Ascending aorta (tissue), 2 donors: ENCODE data around the gene IMMP2L. TPM values are rescaled to one million over a fixed set of nuclear protein-coding genes. Genes with fewer than 3 reads are reported as not detected.

Experiments
- DNase-seq, 2 donors: peaks; one replicate each; pipeline ENCODE4 v3.0.0-alpha.2; 2019; ENCODE audit warnings: low spot score in 2 of 2
- H3K27ac ChIP-seq, 2 donors: fragments of 200-600 bp; sonication (generic); one replicate each; pipeline ENCODE4 v1.5.1; 2016 to 2017; ENCODE audit warnings: mild to moderate bottlenecking in 1 of 2
- H3K27me3 ChIP-seq: fragments of 200-600 bp; sonication (generic); one replicate; pipeline ENCODE4 v1.5.1; 2017
- H3K36me3 ChIP-seq, 2 donors: fragments of 200-600 bp; sonication (generic); one replicate each; pipeline ENCODE4 v1.5.1; 2016
- H3K4me1 ChIP-seq, 2 donors: fragments of 200-600 bp; sonication (generic); one replicate each; pipeline ENCODE4 v1.5.1; 2016 to 2017; ENCODE audit warnings: mild to moderate bottlenecking in 1 of 2
- H3K4me3 ChIP-seq, 2 donors: fragments of 200-600 bp; sonication (generic); one replicate each; pipeline ENCODE4 v1.5.1; 2016 to 2017; ENCODE audit warnings: mild to moderate bottlenecking in 1 of 2
- H3K9me3 ChIP-seq, 2 donors: fragments of 200-600 bp; sonication (generic); one replicate each; pipeline ENCODE4 v1.5.1; 2016
- CTCF ChIP-seq, 3 experiments: fragments of 200-600 bp in 2 of 3; fragments of 450-650 bp in 1 of 3; sonication (generic) in 2 of 3; IDR thresholded peaks; one replicate each; pipeline ENCODE4 v1.5.1; 2016 to 2019; ENCODE audit warnings: antibody characterized with exemption in 3 of 3, mild to moderate bottlenecking in 1 of 3, moderate library complexity in 1 of 3
- intact Hi-C: fragments of 100-400 bp; cut with DNase I; formaldehyde crosslinking; loops from one replicate; pipeline ENCODE4 v1.15.1; 2023
- total RNA-seq: library from RNA; depleted of rRNA; stranded (reverse); fragments of >200 nt; gene quantifications from one replicate; pipeline ENCODE4 v1.1.0, GENCODE V29; 2016

IMMP2L gene
- total RNA-seq, 1 donor from 2014 or later: 143 TPM

- TF ChIP-seq CTCF (IDR thresholded peaks at IDR 0.05): no peak
- no peak overlapping the region for H3K27ac ChIP-seq
- no peak for DNase-seq
- H3K4me1 ChIP-seq: no peaks in the 10 kb centered on the region
- intact Hi-C loops: no loop called here
- no peak overlapping the region for H3K4me3 ChIP-seq
- H3K9me3 ChIP-seq: no peaks in the 10 kb centered on the region
- no peaks in the 10 kb centered on the region for H3K36me3 ChIP-seq
- no peaks in the 10 kb centered on the region for H3K27me3 ChIP-seq
Measured at GRCh38 chr7:111540199-111540815, 22.0 kb downstream of the IMMP2L start.

GRCh38 chr7:111537134-111537533 is 25.2 kb downstream of the IMMP2L start:
- H3K36me3 ChIP-seq: no peaks in the 10 kb centered on the region
- no peak for TF ChIP-seq CTCF (IDR thresholded peaks at IDR 0.05)
- H3K4me3 ChIP-seq: no peak overlapping the region
- H3K27ac ChIP-seq: no peak overlapping the region
- H3K4me1 ChIP-seq: peaks cover 0 to 4% of the 10 kb centered on the region in 2 donors
- H3K9me3 ChIP-seq: no peaks in the 10 kb centered on the region
- no peaks in the 10 kb centered on the region for H3K27me3 ChIP-seq
- no peak for DNase-seq
- intact Hi-C loops: no loop called here

- DNase-seq: no peak
- Histone ChIP-seq H3K27me3 (no peaks in the 10 kb centered on the region), H3K4me1 (peaks cover 0 to 13% of the 10 kb centered on the region in 2 donors), H3K27ac (no peak overlapping the region), H3K4me3 (no peak overlapping the region), H3K36me3 (no peaks in the 10 kb centered on the region), H3K9me3 (no peaks in the 10 kb centered on the region)
- TF ChIP-seq CTCF (IDR thresholded peaks at IDR 0.05): no peak
- intact Hi-C loops: no loop called here
Measured at GRCh38 chr7:111535142-111535870, 27.0 kb downstream of the IMMP2L start.

GRCh38 chr7:111532625-111533024 is 29.7 kb downstream of the IMMP2L start:
- H3K4me3 ChIP-seq: no peak overlapping the region
- no peaks in the 10 kb centered on the region for H3K9me3 ChIP-seq
- intact Hi-C loops: loop anchor here (2.0 kb wide), 1 partner anchor 28 kb away; no protein-coding TSS in a partner anchor
- no peaks in the 10 kb centered on the region for H3K27me3 ChIP-seq
- peaks cover 0 to 26% of the 10 kb centered on the region in 2 donors for H3K4me1 ChIP-seq
- DNase-seq: no peak
- no peaks in the 10 kb centered on the region for H3K36me3 ChIP-seq
- H3K27ac ChIP-seq: peak overlapping the region; percentile 56 to 70
- TF ChIP-seq CTCF (IDR thresholded peaks at IDR 0.05): no peak

- intact Hi-C loops: loop anchor here (2.0 kb wide), 1 partner anchor 29 kb away; no protein-coding TSS in a partner anchor
- Histone ChIP-seq H3K4me1 (peaks cover 0 to 26% of the 10 kb centered on the region in 2 donors), H3K27ac (peak overlapping the region; percentile 56 to 70), H3K4me3 (no peak overlapping the region), H3K27me3 (no peaks in the 10 kb centered on the region), H3K9me3 (no peaks in the 10 kb centered on the region), H3K36me3 (no peaks in the 10 kb centered on the region)
- no peak for TF ChIP-seq CTCF (IDR thresholded peaks at IDR 0.05)
- no peak for DNase-seq
Measured at GRCh38 chr7:111531993-111532392, 30.3 kb downstream of the IMMP2L start.
